ENCODE results near the gene SCAF11. TPM values are rescaled to one million over a fixed set of nuclear protein-coding genes. Genes with fewer than 3 reads are reported as not detected.

The SCAF11 gene
- total RNA-seq, 5 donors from 2014 or later (not counting 1 experiment from before 2014, with no cell fraction given): 149 to 184 (median 163) TPM

GRCh38 chr12:45939759-45940158, 50.6 kb downstream of the SCAF11 start:
- no peak for DNase-seq
- Mint-ChIP-seq H3K27ac (peak overlapping the region in 1 of 2 donors; percentile 33), H3K9me3 (no peaks in the 10 kb centered on the region), H3K36me3 (peaks cover 56% of the 10 kb centered on the region), H3K27me3 (no peaks in the 10 kb centered on the region), H3K4me3 (no peak overlapping the region), H3K4me1 (peaks cover 19 to 24% (median 23%) of the 10 kb centered on the region in 3 donors)
- no peak overlapping the region for H3K27ac ChIP-seq (ENCODE audit: low read length)
- no CpG with 5 or more reads among the region's 2 CpGs for WGBS (ENCODE audit: insufficient coverage)
- H3K9me3 ChIP-seq: no peaks in the 10 kb centered on the region
- H3K36me3 ChIP-seq (ENCODE audit: control insufficient read depth in 2 of 2, extremely low read depth in 1 of 2, insufficient read depth in 1 of 2, low read length in 1 of 2): peaks cover 4 to 43% of the 10 kb centered on the region in 2 donors
- H3K27me3 ChIP-seq (replicated peaks in 1 of 2; ENCODE audit: control insufficient read depth in 2 of 2, extremely low read depth in 1 of 2, insufficient read depth in 2 of 2, low read length in 1 of 2): no peaks in the 10 kb centered on the region
- H3K4me3 ChIP-seq (ENCODE audit: control insufficient read depth in 1 of 2, extremely low read depth in 1 of 2, low read length in 1 of 2): no peak overlapping the region
- no peaks in the 10 kb centered on the region for H3K4me1 ChIP-seq (ENCODE audit: control insufficient read depth in 1 of 2, extremely low read depth in 1 of 2, insufficient read depth in 2 of 2, low read length in 2 of 2)
- ATAC-seq (replicated peaks in 1 of 4): no peak
- ChIA-PET POLR2A (interaction anchor here in 1 of 2 donors (0.7 kb wide), 1 partner anchor 40 kb away, joined by 3 read pairs; no protein-coding TSS in a partner anchor), CTCF (no interaction called here)

- no peak for ATAC-seq (replicated peaks in 1 of 4)
- Mint-ChIP-seq H3K27me3 (no peaks in the 10 kb centered on the region), H3K4me1 (peaks cover 19 to 23% (median 23%) of the 10 kb centered on the region in 3 donors), H3K9me3 (no peaks in the 10 kb centered on the region), H3K36me3 (peaks cover 46% of the 10 kb centered on the region), H3K4me3 (no peak overlapping the region), H3K27ac (no peak overlapping the region)
- no peaks in the 10 kb centered on the region for H3K9me3 ChIP-seq
- DNase-seq: no peak
- WGBS (ENCODE audit: insufficient coverage): no CpG with 5 or more reads among the region's 2 CpGs
- H3K4me3 ChIP-seq (ENCODE audit: control insufficient read depth in 1 of 2, extremely low read depth in 1 of 2, low read length in 1 of 2): no peak overlapping the region
- H3K36me3 ChIP-seq (ENCODE audit: control insufficient read depth in 2 of 2, extremely low read depth in 1 of 2, insufficient read depth in 1 of 2, low read length in 1 of 2): peaks cover 3 to 38% of the 10 kb centered on the region in 2 donors
- POLR2A ChIA-PET: no interaction called here
- no peaks in the 10 kb centered on the region for H3K4me1 ChIP-seq (ENCODE audit: control insufficient read depth in 1 of 2, extremely low read depth in 1 of 2, insufficient read depth in 2 of 2, low read length in 2 of 2)
- CTCF ChIA-PET: no interaction called here
- no peak overlapping the region for H3K27ac ChIP-seq (ENCODE audit: low read length)
- H3K27me3 ChIP-seq (replicated peaks in 1 of 2; ENCODE audit: control insufficient read depth in 2 of 2, extremely low read depth in 1 of 2, insufficient read depth in 2 of 2, low read length in 1 of 2): no peaks in the 10 kb centered on the region
These were observed 51.8 kb downstream of the SCAF11 start for GRCh38 chr12:45938566-45938965.

GRCh38 chr12:45934956-45935355, 55.4 kb downstream of the SCAF11 start:
- POLR2A ChIA-PET: no interaction called here
- H3K4me3 ChIP-seq (ENCODE audit: control insufficient read depth in 1 of 2, extremely low read depth in 1 of 2, low read length in 1 of 2): no peak overlapping the region
- H3K4me3 Mint-ChIP-seq: no peak overlapping the region
- H3K36me3 ChIP-seq (ENCODE audit: control insufficient read depth in 2 of 2, extremely low read depth in 1 of 2, insufficient read depth in 1 of 2, low read length in 1 of 2): peaks cover 0 to 36% of the 10 kb centered on the region in 2 donors
- peak overlapping the region; percentile 55 to 59 for H3K27ac Mint-ChIP-seq
- H3K27me3 ChIP-seq (replicated peaks in 1 of 2; ENCODE audit: control insufficient read depth in 2 of 2, extremely low read depth in 1 of 2, insufficient read depth in 2 of 2, low read length in 1 of 2): no peaks in the 10 kb centered on the region
- ATAC-seq (replicated peaks in 1 of 4) (no peak), DNase-seq (no peak)
- H3K4me1 ChIP-seq (ENCODE audit: control insufficient read depth in 1 of 2, extremely low read depth in 1 of 2, insufficient read depth in 2 of 2, low read length in 2 of 2): no peaks in the 10 kb centered on the region
- no CpG with 5 or more reads among the region's 1 CpG for WGBS (ENCODE audit: insufficient coverage)
- no peaks in the 10 kb centered on the region for H3K27me3 Mint-ChIP-seq
- H3K4me1 Mint-ChIP-seq: peaks cover 0 to 16% (median 11%) of the 10 kb centered on the region in 3 donors
- no peak overlapping the region for H3K27ac ChIP-seq (ENCODE audit: low read length)
- no peaks in the 10 kb centered on the region for H3K9me3 Mint-ChIP-seq
- H3K9me3 ChIP-seq: no peaks in the 10 kb centered on the region
- peaks cover 34% of the 10 kb centered on the region for H3K36me3 Mint-ChIP-seq
- CTCF ChIA-PET: no interaction called here

- CTCF ChIA-PET: interaction anchor here in 1 of 2 donors (0.7 to 1.2 kb wide), 3 partner anchors 10 to 1292 kb away, joined by 4 to 6 read pairs (median 5); no protein-coding TSS in a partner anchor
- ATAC-seq (replicated peaks in 1 of 4): no peak
- H3K9me3 ChIP-seq: no peaks in the 10 kb centered on the region
- Mint-ChIP-seq H3K4me3 (no peak overlapping the region), H3K27ac (peak overlapping the region in 1 of 2 donors; percentile 7), H3K9me3 (no peaks in the 10 kb centered on the region), H3K4me1 (peaks cover 0 to 15% (median 10%) of the 10 kb centered on the region in 3 donors), H3K36me3 (peaks cover 33% of the 10 kb centered on the region), H3K27me3 (no peaks in the 10 kb centered on the region)
- no peak for DNase-seq
- POLR2A ChIA-PET: interaction anchor here in 1 of 2 donors (0.6 to 0.7 kb wide), 2 partner anchors 70 to 208 kb away, joined by 4 to 5 read pairs; no protein-coding TSS in a partner anchor
- H3K27me3 ChIP-seq (replicated peaks in 1 of 2; ENCODE audit: control insufficient read depth in 2 of 2, extremely low read depth in 1 of 2, insufficient read depth in 2 of 2, low read length in 1 of 2): no peaks in the 10 kb centered on the region
- WGBS (ENCODE audit: insufficient coverage): no CpG with 5 or more reads among the region's 2 CpGs
- H3K4me3 ChIP-seq (ENCODE audit: control insufficient read depth in 1 of 2, extremely low read depth in 1 of 2, low read length in 1 of 2): no peak overlapping the region
- no peak overlapping the region for H3K27ac ChIP-seq (ENCODE audit: low read length)
- no peaks in the 10 kb centered on the region for H3K4me1 ChIP-seq (ENCODE audit: control insufficient read depth in 1 of 2, extremely low read depth in 1 of 2, insufficient read depth in 2 of 2, low read length in 2 of 2)
- H3K36me3 ChIP-seq (ENCODE audit: control insufficient read depth in 2 of 2, extremely low read depth in 1 of 2, insufficient read depth in 1 of 2, low read length in 1 of 2): peaks cover 0 to 45% of the 10 kb centered on the region in 2 donors
These were observed 56.9 kb downstream of the SCAF11 start for GRCh38 chr12:45933504-45933903.

- Histone ChIP-seq H3K4me1 (ENCODE audit: control insufficient read depth in 1 of 2, extremely low read depth in 1 of 2, insufficient read depth in 2 of 2, low read length in 2 of 2) (no peaks in the 10 kb centered on the region), H3K27me3 (replicated peaks in 1 of 2; ENCODE audit: control insufficient read depth in 2 of 2, extremely low read depth in 1 of 2, insufficient read depth in 2 of 2, low read length in 1 of 2) (no peaks in the 10 kb centered on the region), H3K4me3 (ENCODE audit: control insufficient read depth in 1 of 2, extremely low read depth in 1 of 2, low read length in 1 of 2) (no peak overlapping the region), H3K36me3 (ENCODE audit: control insufficient read depth in 2 of 2, extremely low read depth in 1 of 2, insufficient read depth in 1 of 2, low read length in 1 of 2) (peaks cover 0 to 65% of the 10 kb centered on the region in 2 donors), H3K27ac (ENCODE audit: low read length) (no peak overlapping the region), H3K9me3 (no peaks in the 10 kb centered on the region)
- ChIA-PET POLR2A (no interaction called here), CTCF (no interaction called here)
- no peak overlapping the region for H3K4me3 Mint-ChIP-seq
- ATAC-seq (replicated peaks in 1 of 4) (no peak), DNase-seq (no peak)
- no peak overlapping the region for H3K27ac Mint-ChIP-seq
- H3K9me3 Mint-ChIP-seq: no peaks in the 10 kb centered on the region
- no peaks in the 10 kb centered on the region for H3K27me3 Mint-ChIP-seq
- WGBS (ENCODE audit: insufficient coverage): no CpG with 5 or more reads among the region's 3 CpGs
- peaks cover 44% of the 10 kb centered on the region for H3K36me3 Mint-ChIP-seq
- peaks cover 0 to 5% (median 0%) of the 10 kb centered on the region in 3 donors for H3K4me1 Mint-ChIP-seq
These were observed 60.0 kb downstream of the SCAF11 start for GRCh38 chr12:45930369-45930768.

GRCh38 chr12:45928309-45928708, 62.1 kb downstream of the SCAF11 start:
- ChIA-PET CTCF (interaction anchor here (0.7 kb wide), 2 partner anchors 271 to 1380 kb away, joined by 4 to 5 read pairs; no protein-coding TSS in a partner anchor), POLR2A (interaction anchor here in 1 of 2 donors (0.7 kb wide), 1 partner anchor 59 kb away, joined by 4 read pairs; no protein-coding TSS in a partner anchor)
- H3K36me3 ChIP-seq (ENCODE audit: control insufficient read depth in 2 of 2, extremely low read depth in 1 of 2, insufficient read depth in 1 of 2, low read length in 1 of 2): peaks cover 0 to 76% of the 10 kb centered on the region in 2 donors
- Mint-ChIP-seq H3K27me3 (no peaks in the 10 kb centered on the region), H3K4me1 (no peaks in the 10 kb centered on the region), H3K9me3 (no peaks in the 10 kb centered on the region), H3K4me3 (no peak overlapping the region), H3K36me3 (peaks cover 47% of the 10 kb centered on the region), H3K27ac (peak overlapping the region; percentile 66 to 73)
- no CpG with 5 or more reads among the region's 2 CpGs for WGBS (ENCODE audit: insufficient coverage)
- H3K27me3 ChIP-seq (replicated peaks in 1 of 2; ENCODE audit: control insufficient read depth in 2 of 2, extremely low read depth in 1 of 2, insufficient read depth in 2 of 2, low read length in 1 of 2): no peaks in the 10 kb centered on the region
- ATAC-seq (replicated peaks in 1 of 4) (no peak), DNase-seq (no peak)
- no peaks in the 10 kb centered on the region for H3K9me3 ChIP-seq
- no peaks in the 10 kb centered on the region for H3K4me1 ChIP-seq (ENCODE audit: control insufficient read depth in 1 of 2, extremely low read depth in 1 of 2, insufficient read depth in 2 of 2, low read length in 2 of 2)
- no peak overlapping the region for H3K27ac ChIP-seq (ENCODE audit: low read length)
- H3K4me3 ChIP-seq (ENCODE audit: control insufficient read depth in 1 of 2, extremely low read depth in 1 of 2, low read length in 1 of 2): no peak overlapping the region
